ENCODE measurements around the gene ARHGAP26.

Gene ARHGAP26

GRCh38 chr5:142852416-142853198 is 82.4 kb downstream of the ARHGAP26 start:
- DNase-seq (ENCODE audit: low read depth), result no peak

GRCh38 chr5:142853682-142854081 is 83.5 kb downstream of the ARHGAP26 start:
- DNase-seq (ENCODE audit: low read depth), result no peak

- no peak for DNase-seq (ENCODE audit: low read depth)
These were observed 86.1 kb downstream of the ARHGAP26 start for GRCh38 chr5:142856269-142856782.

- no peak for DNase-seq (ENCODE audit: low read depth)
These were observed 87.2 kb downstream of the ARHGAP26 start for GRCh38 chr5:142857405-142857804.

- no peak for DNase-seq (ENCODE audit: low read depth)
These were observed 88.9 kb downstream of the ARHGAP26 start for GRCh38 chr5:142859037-142859436.

- DNase-seq (ENCODE audit: low read depth), result no peak
These were observed 90.1 kb downstream of the ARHGAP26 start for GRCh38 chr5:142860270-142860669.

GRCh38 chr5:142861011-142861410 is 90.8 kb downstream of the ARHGAP26 start:
- DNase-seq (ENCODE audit: low read depth), result no peak

- no peak for DNase-seq (ENCODE audit: low read depth)
These were observed 92.4 kb downstream of the ARHGAP26 start for GRCh38 chr5:142862594-142862993.

- no peak for DNase-seq (ENCODE audit: low read depth)
These were observed 93.7 kb downstream of the ARHGAP26 start for GRCh38 chr5:142863856-142864255.

GRCh38 chr5:142864290-142865260 is 94.4 kb downstream of the ARHGAP26 start:
- no peak for DNase-seq (ENCODE audit: low read depth)

- no peak for DNase-seq (ENCODE audit: low read depth)
These were observed 95.5 kb downstream of the ARHGAP26 start for GRCh38 chr5:142865631-142866030.

- peak; percentile 6 for DNase-seq (ENCODE audit: low read depth)
These were observed 96.5 kb downstream of the ARHGAP26 start for GRCh38 chr5:142866563-142867275.

- no peak for DNase-seq (ENCODE audit: low read depth)
These were observed 99.7 kb downstream of the ARHGAP26 start for GRCh38 chr5:142869886-142870285.

GRCh38 chr5:142870532-142871362 is 100.6 kb downstream of the ARHGAP26 start:
- no peak for DNase-seq (ENCODE audit: low read depth)

GRCh38 chr5:142871363-142872193 is 101.4 kb downstream of the ARHGAP26 start:
- DNase-seq (ENCODE audit: low read depth), result no peak

- DNase-seq (ENCODE audit: low read depth), result no peak
These were observed 102.0 kb downstream of the ARHGAP26 start for GRCh38 chr5:142872217-142872616.

- no peak for DNase-seq (ENCODE audit: low read depth)
These were observed 102.6 kb downstream of the ARHGAP26 start for GRCh38 chr5:142872795-142873194.

GRCh38 chr5:142873831-142874230 is 103.7 kb downstream of the ARHGAP26 start:
- no peak for DNase-seq (ENCODE audit: low read depth)

GRCh38 chr5:142874540-142874939 is 104.4 kb downstream of the ARHGAP26 start:
- DNase-seq (ENCODE audit: low read depth), result no peak

GRCh38 chr5:142875936-142876335 is 105.8 kb downstream of the ARHGAP26 start:
- no peak for DNase-seq (ENCODE audit: low read depth)
